ENCODE measurements around the gene PTBP1. TPM values are rescaled to one million over a fixed set of nuclear protein-coding genes. Genes with fewer than 3 reads are reported as not detected.

The PTBP1 gene
- total and polyA plus RNA-seq, 2 donors (not counting 1 experiment from before 2014, with no cell fraction given) = 137 to 309 TPM

DNA sequence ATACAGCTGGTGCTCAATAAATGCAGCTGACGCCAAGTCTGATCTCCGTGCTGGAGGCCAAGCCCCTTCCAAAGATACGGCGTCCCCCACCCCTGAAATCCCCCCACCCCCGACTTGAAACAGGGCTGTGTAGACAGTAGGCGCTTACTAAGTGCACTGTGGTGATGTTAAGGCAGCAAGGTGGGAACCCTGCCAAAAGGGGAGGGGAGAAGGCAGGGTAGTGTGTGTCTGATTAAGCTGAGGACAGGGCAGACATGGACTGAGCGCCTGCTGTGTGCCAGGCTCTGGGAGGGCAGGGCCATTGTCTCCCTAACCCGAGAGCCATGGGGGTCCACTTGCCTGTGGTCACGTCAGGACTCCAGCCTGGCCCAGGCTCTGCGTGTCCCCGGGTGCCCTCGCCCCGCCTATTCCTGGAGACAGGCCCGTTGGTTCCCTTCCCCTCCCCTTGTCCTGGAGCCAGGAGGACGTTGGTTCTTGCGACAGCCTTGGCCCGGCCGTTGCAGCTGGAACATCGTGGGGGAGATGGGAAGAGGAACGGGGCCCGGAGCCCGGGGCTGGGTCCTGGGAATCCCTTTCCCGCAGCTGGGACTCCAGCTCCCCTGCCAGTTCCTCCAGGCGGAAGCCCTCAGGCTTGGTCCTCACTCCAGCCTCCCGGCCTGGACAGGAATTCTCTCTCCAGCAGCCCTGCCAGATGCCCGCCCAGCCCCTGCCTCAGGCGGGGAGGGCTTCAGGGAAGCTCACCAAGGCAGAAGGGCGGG is 53.1 kb downstream of the PTBP1 start:
- POLR2A ChIA-PET = no interaction called here
- ATAC-seq (ENCODE audit: low read depth) (no peak), DNase-seq (no peak)
- H3K9ac ChIP-seq (ENCODE audit: low read length) = no peak overlapping the region
- CTCF ChIA-PET = interaction anchor here (0.9 to 1.6 kb wide), 3 partner anchors 13 to 73 kb away, joined by 3 to 6 read pairs (median 5); no protein-coding TSS in a partner anchor
- TF ChIP-seq, protein P1, sequence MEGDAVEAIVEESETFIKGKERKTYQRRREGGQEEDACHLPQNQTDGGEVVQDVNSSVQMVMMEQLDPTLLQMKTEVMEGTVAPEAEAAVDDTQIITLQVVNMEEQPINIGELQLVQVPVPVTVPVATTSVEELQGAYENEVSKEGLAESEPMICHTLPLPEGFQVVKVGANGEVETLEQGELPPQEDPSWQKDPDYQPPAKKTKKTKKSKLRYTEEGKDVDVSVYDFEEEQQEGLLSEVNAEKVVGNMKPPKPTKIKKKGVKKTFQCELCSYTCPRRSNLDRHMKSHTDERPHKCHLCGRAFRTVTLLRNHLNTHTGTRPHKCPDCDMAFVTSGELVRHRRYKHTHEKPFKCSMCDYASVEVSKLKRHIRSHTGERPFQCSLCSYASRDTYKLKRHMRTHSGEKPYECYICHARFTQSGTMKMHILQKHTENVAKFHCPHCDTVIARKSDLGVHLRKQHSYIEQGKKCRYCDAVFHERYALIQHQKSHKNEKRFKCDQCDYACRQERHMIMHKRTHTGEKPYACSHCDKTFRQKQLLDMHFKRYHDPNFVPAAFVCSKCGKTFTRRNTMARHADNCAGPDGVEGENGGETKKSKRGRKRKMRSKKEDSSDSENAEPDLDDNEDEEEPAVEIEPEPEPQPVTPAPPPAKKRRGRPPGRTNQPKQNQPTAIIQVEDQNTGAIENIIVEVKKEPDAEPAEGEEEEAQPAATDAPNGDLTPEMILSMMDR (IDR thresholded peaks at IDR 0.05) = no peak
- no peak for TF ChIP-seq EZH2 (IDR thresholded peaks at IDR 0.05; ENCODE audit: borderline replicate concordance, insufficient read depth, low read depth, low read length, poor library complexity, severe bottlenecking)
- no peaks in the 10 kb centered on the region for H3K4me1 ChIP-seq (ENCODE audit: control insufficient read depth in 2 of 2, insufficient read depth in 2 of 2, low read length in 2 of 2)
- Mint-ChIP-seq H3K27me3 (peaks cover 25% of the 10 kb centered on the region), H3K4me3 (no peak overlapping the region), H3K9me3 (ENCODE audit: insufficient read depth) (no peaks in the 10 kb centered on the region), H3K27ac (no peak overlapping the region), H3K4me1 (peaks cover 3% of the 10 kb centered on the region)
- peaks cover 0 to 13% (median 0%) of the 10 kb centered on the region in 3 donors for H3K9me3 ChIP-seq (ENCODE audit: control extremely low read depth in 1 of 3, control insufficient read depth in 2 of 3, insufficient read depth in 1 of 3, low read length in 2 of 3)
- no peak overlapping the region for H3K4me3 ChIP-seq (ENCODE audit: control extremely low read depth in 1 of 5, extremely low read depth in 1 of 5, insufficient read depth in 1 of 5, low read depth in 2 of 5, low read length in 4 of 5)
- no peaks in the 10 kb centered on the region for H3K79me2 ChIP-seq (ENCODE audit: control insufficient read depth, insufficient read depth, low read length)
- intact Hi-C loops (cut with micrococcal nuclease) = no loop called here
- H3K4me2 ChIP-seq (replicated peaks; ENCODE audit: low read depth, low read length, poor library complexity, severe bottlenecking) = no peak overlapping the region
- WGBS (ENCODE audit: insufficient coverage) = 27% methylated on average over 20 of the region's 28 CpGs
- no peaks in the 10 kb centered on the region for H4K20me1 ChIP-seq (ENCODE audit: control insufficient read depth, insufficient read depth, low read length, poor library complexity, severe bottlenecking)
- H3K36me3 ChIP-seq (replicated peaks in 1 of 2; ENCODE audit: control extremely low read depth in 1 of 2, control insufficient read depth in 1 of 2, extremely low read depth in 1 of 2, insufficient read depth in 2 of 2, low read length in 1 of 2) = no peaks in the 10 kb centered on the region
- no peak overlapping the region for H3K27ac ChIP-seq (ENCODE audit: low read length in 2 of 2)
- peaks cover 0 to 62% (median 15%) of the 10 kb centered on the region in 4 experiments for H3K27me3 ChIP-seq (replicated peaks in 1 of 4; ENCODE audit: control extremely low read depth in 1 of 4, control insufficient read depth in 3 of 4, insufficient read depth in 4 of 4, low read length in 3 of 4)
- no peak overlapping the region for H2AFZ ChIP-seq (ENCODE audit: insufficient read depth, low read depth, low read length, poor library complexity, severe bottlenecking)

DNA sequence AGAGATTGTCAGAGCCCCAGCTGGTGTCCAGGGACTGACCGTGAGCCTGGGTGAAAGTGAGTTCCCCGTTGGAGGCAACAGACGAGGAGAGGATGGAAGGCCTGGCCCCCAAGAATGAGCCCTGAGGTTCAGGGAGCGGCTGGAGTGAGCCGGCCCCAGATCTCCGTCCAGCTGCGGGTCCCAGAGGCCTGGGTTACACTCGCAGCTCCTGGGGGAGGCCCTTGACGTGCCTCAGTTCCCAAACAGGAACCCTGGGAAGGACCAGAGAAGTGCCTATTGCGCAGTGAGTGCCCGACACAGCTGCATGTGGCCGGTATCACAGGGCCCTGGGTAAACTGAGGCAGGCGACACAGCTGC is 53.7 kb downstream of the PTBP1 start:
- CTCF ChIA-PET = interaction anchor here (0.5 to 1.6 kb wide), 4 partner anchors 13 to 80 kb away, joined by 3 to 6 read pairs (median 4); no protein-coding TSS in a partner anchor
- no peaks in the 10 kb centered on the region for H4K20me1 ChIP-seq (ENCODE audit: control insufficient read depth, insufficient read depth, low read length, poor library complexity, severe bottlenecking)

More for the DNA sequence above, 53.7 kb downstream of the PTBP1 start:
- POLR2A ChIA-PET = no interaction called here
- ATAC-seq (ENCODE audit: low read depth) (no peak), DNase-seq (no peak)
- Mint-ChIP-seq H3K4me1 (no peaks in the 10 kb centered on the region), H3K4me3 (no peak overlapping the region), H3K27me3 (peaks cover 20% of the 10 kb centered on the region), H3K9me3 (ENCODE audit: insufficient read depth) (no peaks in the 10 kb centered on the region), H3K27ac (no peak overlapping the region)
- Histone ChIP-seq H3K4me1 (ENCODE audit: control insufficient read depth in 2 of 2, insufficient read depth in 2 of 2, low read length in 2 of 2) (no peaks in the 10 kb centered on the region), H3K36me3 (replicated peaks in 1 of 2; ENCODE audit: control extremely low read depth in 1 of 2, control insufficient read depth in 1 of 2, extremely low read depth in 1 of 2, insufficient read depth in 2 of 2, low read length in 1 of 2) (no peaks in the 10 kb centered on the region), H3K9ac (ENCODE audit: low read length) (no peak overlapping the region), H3K27ac (ENCODE audit: low read length in 2 of 2) (no peak overlapping the region), H3K4me2 (replicated peaks; ENCODE audit: low read depth, low read length, poor library complexity, severe bottlenecking) (no peak overlapping the region), H3K27me3 (replicated peaks in 1 of 4; ENCODE audit: control extremely low read depth in 1 of 4, control insufficient read depth in 3 of 4, insufficient read depth in 4 of 4, low read length in 3 of 4) (peaks cover 0 to 57% (median 13%) of the 10 kb centered on the region in 4 experiments), H3K4me3 (ENCODE audit: control extremely low read depth in 1 of 5, extremely low read depth in 1 of 5, insufficient read depth in 1 of 5, low read depth in 2 of 5, low read length in 4 of 5) (no peak overlapping the region), H3K79me2 (ENCODE audit: control insufficient read depth, insufficient read depth, low read length) (no peaks in the 10 kb centered on the region), H3K9me3 (ENCODE audit: control extremely low read depth in 1 of 3, control insufficient read depth in 2 of 3, insufficient read depth in 1 of 3, low read length in 2 of 3) (peaks cover 0 to 13% (median 0%) of the 10 kb centered on the region in 3 donors), H2AFZ (ENCODE audit: insufficient read depth, low read depth, low read length, poor library complexity, severe bottlenecking) (no peak overlapping the region)
- intact Hi-C loops (cut with micrococcal nuclease) = no loop called here
- WGBS (ENCODE audit: insufficient coverage) = 63% methylated on average over 13 of the region's 13 CpGs
- no peak for TF ChIP-seq EZH2 (IDR thresholded peaks at IDR 0.05; ENCODE audit: borderline replicate concordance, insufficient read depth, low read depth, low read length, poor library complexity, severe bottlenecking)
- TF ChIP-seq, protein P1 (IDR thresholded peaks at IDR 0.05) = no peak

Measured in B cell (primary cell).